Measurements from ENCODE around the gene ATXN1.
A peak's percentile ranks its signal among the peaks of the same experiment; 100 is the strongest.

The ATXN1 gene

DNA sequence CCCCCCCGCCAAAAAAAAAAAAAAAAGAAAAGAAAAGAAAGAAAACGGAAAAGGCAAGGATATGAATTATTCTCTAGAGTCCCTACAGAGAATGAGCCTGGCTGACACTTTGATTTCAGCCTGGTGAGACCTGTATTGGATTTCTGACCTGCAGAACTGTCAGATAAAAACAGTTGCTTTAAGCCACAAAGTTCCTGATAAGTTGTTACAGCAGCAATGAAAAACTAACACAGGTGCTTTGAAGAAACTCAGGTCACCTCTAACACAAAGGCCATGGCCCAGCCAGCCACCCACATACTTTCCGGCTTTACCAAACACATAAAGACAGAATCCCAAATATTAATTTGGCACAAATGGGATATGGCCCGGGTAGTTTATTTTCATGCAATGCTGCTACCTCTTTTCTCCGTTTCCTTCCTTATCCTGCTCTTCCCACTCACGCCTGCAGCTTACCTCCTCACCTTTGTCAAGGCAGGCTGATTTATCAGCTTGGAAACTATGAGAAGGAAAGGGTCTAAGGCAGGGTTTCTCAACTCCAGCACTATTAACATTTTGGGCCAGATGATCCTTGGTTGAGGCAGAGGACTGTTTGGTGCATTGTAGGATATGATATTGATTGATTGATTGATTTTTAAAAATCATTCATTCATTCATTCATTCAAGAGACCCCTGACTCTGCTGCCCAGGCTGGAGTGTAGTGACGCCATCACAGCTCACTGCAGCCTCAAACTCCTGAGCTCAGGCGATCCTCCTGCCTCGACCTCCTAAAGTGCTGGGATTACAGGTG, 88.1 kb downstream of the ATXN1 start:
- no peak for DNase-seq (ENCODE audit: low spot score)

DNA sequence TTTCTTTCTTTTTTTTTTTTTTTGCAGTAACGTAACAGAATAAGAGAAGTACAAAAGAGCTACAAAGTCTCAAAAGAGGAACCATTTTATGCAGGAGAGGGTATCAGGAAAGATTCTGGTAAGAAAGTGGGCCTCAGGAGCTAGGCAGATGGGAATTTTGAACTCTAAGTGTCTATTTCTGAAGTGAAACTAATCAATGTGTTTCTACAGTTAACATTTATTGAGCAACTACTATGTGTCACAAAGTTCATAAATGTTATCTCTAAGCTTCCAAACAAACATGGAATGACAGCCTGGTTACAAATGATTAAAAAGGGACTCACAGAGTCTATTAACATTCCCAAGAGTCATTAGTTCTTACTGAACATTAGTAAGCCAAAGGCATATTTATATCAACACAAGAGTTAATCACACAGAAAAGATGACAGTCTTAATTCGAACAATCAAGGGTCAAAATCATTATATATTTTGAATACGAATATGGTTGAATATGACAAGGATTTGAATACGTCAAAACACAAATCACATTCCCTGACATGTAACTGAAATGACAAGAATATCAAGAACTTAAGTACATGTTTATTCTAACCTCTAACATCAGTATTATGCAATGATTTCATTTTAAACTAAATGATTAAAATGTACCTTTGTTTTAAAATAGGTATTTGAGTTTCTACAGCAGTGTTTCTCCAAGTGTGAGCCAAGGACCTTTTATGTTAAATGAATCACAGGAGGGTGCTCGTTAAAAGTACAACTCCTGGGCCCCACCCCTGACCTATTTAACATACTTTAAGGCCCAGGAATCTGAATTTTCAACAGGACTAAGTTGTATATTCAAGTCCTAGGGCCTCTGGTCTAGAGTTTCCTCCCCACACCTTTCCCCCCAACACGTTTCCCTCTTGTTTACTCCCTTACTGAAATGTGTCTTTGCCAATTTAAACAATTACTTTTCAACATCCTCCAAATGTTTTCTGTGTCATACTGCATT, 89.7 kb downstream of the ATXN1 start:
- no peak for DNase-seq (ENCODE audit: low spot score)

DNA sequence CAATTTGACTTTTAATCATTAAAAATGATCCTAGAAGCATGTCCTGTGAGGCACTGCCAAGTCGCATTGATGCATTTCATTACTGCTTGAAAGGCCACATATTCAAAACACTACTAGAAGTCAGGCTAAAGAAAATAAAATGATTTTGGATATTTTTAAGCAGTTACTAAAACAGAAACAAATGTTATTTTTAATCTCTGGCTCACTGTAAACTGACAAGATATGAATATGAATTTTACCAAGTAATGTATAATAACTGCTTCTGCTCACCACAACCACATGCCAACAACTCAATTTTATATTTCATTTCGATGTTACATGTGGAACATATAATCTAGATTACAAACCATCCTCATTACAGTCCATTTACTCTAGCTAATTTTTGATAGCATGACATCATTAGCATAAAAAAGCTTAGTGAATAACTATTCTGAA, 90.6 kb downstream of the ATXN1 start:
- no peak for DNase-seq (ENCODE audit: low spot score)

DNA sequence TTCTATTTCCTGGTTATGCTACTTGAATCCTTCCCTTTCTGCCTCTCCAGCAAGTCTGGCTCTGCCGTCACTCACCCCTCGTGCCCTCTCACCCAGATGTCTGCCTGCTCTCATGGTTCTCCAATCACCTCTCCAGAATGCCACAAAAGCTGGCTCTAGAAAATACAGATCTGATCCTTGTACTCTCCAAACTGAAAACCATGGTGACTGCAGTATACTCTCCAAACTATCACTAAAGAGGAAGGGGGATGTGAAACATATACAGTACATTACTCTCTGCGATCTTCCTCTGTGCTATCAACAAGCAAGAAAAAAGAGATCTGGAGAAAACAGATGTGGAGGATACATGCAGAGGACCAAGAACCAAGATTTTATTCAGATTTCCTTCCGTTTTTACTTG, 91.1 kb downstream of the ATXN1 start:
- peak; percentile 35 for DNase-seq (ENCODE audit: low spot score)

DNA sequence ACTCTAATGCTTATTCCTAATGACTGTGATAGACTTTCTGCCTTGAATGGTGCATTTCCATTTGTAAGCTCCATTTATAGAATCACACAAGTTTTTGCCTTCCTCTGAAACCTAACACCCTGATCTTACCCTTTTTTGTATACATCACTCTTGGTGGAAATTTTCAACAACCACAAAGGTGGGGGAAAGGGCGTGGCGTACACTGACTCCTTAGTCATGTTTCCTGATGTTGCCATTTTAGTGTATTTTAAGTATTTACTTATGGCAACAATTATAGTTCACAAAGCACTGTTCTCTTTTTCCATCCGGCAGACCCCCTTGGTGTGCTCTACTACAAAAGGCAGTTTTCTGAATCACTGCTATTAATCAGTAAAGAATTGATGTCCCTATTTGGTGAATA, 92.0 kb downstream of the ATXN1 start:
- no peak for DNase-seq (ENCODE audit: low spot score)

DNA sequence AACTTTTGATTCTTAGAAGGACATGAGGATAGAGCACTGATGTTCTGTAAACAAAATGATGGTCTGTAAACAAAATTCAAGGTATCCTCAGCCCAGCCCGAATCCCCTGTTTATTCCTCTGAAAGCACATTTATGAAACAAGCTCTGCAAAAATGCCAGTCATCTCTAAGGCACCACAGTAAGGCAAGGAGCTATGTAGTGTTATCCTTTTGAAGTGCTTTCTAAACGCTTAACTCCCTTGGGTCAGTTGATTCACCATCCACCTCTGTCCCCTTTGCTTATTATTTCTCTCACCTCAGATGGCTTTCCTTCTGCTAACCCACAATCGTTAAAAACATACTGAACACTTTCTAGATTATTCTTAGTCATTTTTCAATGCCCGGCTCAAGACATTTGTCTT, 93.8 kb downstream of the ATXN1 start:
- DNase-seq (ENCODE audit: low spot score), result no peak

DNA sequence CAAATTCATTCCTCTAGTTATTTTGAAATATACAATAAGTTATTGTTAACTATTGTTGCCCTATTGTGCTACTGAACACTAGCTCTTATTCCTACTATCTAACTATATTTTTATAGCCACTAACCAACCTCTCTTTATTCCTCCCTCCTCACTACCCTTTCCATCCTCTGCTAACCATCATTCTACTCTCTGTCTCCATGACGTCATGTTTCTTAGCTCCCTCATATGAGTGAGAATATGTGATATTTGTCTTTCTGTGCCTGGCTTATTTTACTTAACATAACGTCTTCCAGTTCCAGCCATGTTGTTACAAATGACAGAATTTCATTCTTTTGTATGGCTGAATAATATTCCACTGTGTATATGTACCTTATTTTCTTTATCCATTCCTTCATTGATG, 95.3 kb downstream of the ATXN1 start:
- no peak for DNase-seq (ENCODE audit: low spot score)

DNA sequence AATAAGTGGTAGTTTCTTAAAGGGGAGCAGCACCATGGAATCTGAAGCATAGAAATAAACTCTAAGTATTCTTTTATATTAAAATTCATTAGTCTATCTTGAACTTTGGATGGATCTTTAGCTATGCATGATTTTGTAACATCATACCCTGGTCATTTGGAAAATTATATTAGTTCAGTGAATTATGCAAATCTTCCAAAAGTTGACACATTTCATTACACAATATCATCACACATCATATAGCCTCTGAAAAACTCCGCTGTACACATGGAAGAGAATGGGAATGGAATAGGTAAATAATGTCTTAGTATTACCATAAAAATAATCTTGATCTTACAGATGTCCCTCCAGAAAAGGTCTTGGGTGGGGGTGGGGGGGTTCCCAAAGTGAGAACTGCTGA, 96.1 kb downstream of the ATXN1 start:
- no peak for DNase-seq (ENCODE audit: low spot score)

DNA sequence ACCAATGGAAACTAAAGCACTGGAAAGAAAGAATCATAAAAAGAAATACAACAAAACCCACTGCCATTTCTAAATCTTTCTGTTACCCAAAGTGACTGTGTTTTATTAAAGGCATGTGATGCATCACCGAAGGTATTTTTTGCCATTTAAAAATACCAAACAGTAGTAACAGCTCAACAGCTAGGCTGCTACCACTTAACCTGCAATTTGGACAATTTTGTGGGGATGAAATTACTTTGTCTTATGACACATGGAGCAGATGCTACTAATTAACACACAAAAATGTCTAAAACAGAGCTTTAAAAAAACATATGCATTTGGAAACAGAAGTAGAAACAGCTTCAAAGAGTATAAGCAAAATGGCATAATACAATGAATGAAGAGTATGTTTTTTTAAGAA, 97.4 kb downstream of the ATXN1 start:
- no peak for DNase-seq (ENCODE audit: low spot score)

DNA sequence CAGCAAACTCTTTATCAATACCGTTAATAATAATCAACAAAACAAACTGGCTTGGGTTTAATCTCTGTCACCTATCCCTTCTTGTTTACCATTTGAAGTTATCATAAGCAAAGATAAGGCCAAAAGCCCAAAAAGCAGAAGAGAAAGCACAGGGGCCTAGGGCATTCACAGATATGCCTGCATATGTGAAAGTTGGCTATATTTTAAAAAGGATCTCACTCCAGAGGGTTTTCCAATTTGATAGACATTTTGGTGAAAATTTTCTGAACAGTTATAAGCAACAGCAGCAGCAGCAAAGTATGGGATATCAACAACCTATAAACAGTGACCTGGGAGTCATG, 101.1 kb downstream of the ATXN1 start:
- no peak for DNase-seq (ENCODE audit: low spot score)

DNA sequence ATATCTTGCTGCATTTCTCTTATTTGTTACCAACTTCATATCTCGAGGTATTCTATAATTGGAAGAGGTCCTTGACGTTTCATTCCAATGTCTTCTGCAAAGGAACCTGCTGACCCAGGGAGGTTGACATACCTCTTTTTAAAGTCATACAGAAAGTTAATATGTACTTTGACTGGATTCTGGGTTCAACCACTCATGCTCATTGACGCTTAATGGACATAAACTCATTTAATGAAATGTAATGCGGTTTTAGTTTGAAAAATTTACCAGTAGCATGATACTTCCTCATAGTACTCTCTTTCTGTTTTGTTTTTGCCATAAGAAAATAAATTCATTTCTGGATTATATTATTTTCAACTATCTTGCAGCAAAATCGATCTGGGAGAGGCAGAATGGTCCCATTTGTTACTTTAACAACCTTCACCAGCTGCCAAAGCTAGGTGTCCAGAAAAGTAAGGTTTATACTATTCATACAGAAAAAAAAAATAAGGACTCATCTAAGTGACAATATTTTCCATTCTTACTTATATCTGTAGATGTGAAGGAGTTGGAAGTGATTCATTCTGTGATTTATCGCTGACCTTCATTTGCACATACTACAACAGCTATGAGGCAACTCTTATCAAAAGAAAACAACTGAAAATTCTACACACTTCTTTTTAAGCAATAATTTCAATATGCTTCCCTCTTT, 101.6 kb downstream of the ATXN1 start:
- no peak for DNase-seq (ENCODE audit: low spot score)

DNA sequence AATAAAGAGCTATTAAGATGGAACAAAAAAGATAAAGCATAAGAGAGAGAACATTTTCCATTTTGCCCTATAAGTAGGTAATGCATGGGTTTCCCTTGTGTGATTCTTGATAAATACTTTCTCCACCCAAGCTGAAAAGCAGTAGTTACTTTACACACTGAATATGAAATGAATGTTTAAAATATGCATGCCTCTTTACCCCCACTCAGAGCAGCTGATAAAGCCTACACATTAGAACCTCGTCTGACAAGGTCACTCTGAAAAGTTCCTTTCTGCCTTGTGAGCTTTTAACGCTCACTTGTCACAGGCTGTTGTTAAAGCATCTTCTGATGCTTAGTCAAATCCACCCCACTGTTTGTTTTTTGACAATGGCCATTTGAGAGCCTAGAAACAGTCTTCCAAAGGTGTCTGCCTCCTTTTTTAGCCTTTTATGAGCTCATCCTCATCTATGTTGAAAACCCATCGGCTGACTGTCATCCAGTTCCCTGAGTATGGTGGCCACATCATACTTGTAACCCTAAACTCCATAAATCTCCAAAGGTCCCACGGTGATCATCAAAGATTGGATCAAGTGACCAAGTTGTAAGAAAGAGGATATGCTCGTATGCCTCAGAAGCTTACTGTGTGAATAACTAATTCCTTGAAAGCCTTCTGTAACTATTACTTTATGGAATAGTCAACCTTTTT, 102.8 kb downstream of the ATXN1 start:
- no peak for DNase-seq (ENCODE audit: low spot score)

DNA sequence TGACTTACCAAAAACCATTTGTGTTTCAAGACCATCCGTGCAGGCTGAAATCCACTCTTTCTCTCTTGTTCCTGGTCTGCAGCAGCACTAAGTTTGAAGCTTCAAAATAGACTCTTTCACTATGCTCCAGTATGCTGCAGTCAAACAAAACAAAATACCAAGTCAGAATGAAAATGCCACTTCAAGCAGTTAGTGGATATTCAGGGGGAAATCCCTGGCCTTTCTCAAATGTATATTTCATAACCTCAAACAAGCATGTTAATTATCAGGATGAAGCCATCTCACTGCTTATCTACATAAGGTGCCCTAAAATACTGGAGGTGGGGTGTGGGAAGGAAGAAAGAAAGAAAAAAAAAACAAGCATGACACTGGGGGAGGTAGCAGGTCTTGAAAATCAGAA, 103.5 kb downstream of the ATXN1 start:
- no peak for DNase-seq (ENCODE audit: low spot score)

DNA sequence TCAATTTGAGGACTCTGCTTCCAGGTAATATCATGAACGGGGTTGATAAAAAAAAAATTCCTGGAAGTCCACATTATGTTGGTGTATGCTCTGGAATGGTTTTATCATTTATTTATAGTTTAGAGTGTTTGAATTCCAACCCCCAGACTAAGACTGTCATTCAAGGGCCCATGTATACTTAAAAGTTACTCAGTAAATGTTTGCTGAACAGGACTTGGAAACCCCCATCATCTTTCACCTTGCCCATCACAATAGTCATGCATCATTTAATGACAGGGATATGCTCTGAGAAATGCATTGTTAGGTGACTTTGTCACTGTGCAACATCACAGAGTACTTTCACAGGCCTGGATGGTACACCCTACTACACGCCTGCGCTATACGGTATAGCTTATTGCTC, 104.8 kb downstream of the ATXN1 start:
- no peak for DNase-seq (ENCODE audit: low spot score)

DNA sequence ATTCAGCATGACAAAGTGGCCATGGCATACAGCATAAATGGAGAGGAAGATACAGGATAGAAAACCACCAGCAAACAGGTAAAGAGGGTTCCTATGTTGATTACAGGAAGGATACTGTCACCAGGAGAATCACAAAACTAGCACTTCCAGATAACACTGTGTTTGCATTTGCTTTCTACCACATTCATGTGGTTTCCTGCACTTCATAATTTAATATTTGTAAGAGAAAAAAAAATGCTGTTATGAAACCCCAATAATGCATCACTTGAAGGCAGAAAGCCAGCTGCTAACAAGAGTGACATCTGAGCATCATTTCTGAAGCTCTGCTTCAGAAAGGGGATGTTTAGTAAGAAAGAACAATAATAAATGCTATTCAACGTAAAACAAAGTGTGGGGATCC, 106.6 kb downstream of the ATXN1 start:
- DNase-seq (ENCODE audit: low spot score), result no peak

DNA sequence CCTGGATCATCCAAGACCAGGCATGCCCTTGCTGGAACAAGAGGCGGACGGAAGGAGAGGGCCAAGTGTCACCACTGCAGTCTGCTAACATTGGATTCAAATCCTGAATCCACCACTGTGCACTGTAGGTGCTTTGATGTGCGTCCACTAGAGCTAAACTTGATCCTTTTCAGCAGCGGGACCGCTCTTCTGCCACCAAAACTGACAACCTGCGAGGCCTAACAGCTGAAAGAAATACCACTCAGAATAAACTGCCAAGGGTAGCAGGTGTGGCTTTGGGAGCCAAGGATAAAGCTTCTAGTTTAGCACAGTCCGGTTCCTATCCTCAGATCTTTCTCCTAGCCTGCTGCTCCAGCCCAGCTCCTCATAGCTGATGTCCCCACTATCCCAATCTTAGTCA, 108.0 kb downstream of the ATXN1 start:
- DNase-seq (ENCODE audit: low spot score), result no peak

DNA sequence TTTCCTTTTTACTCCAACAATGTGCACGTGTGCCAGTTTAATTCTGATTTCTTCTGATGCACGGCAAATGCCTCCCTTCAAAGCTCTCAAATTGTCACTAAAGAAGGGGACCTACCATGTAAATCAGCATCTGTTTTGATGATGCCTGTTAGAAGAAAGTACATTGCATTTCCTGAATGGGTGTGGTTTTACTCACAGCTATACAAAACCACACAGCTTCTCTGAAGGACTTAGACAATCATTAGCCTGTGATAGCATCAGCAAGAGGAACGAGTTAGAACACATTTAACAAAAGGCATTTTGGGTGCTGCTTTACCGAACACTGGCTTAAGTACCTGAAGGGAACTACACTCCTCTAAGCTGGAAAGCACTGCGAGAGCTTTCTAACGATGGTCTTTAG, 109.4 kb downstream of the ATXN1 start:
- no peak for DNase-seq (ENCODE audit: low spot score)

DNA sequence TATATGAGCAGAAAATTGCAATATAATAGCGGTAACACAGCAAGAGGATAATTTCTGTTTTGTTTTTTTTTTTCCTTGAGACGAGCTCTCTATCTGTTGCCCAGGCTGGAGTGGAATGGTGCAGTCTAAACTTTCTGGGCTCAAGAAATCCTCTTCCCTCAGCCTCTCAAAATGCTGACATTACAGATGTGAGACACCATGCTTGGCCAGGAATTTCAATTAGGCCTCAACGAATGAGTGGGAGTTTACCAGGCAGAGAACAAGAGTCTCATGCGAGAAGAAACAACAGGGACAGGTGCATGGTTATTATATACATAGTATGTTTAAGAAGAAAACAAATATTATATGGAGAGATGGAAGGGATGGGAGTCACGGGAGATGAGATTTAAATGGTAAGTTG, 111.4 kb downstream of the ATXN1 start:
- no peak for DNase-seq (ENCODE audit: low spot score)

DNA sequence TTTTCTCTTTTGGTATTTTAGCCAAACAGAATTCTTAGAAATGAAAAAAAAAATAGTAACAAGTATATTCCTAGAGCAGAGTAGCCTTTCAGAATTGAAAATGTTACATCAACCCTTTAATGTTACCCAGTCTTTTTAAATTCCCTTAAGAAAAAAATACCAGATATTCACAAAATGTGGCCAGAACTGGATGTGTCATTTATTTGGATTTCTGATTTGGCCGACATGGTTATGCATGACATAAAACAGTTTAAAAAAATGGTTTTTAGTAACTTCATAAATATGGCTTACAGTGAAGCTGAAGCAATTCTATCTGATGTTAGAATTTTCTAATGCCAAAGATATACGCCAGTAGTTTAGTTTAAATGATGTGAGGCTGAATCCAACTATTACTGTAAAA, 112.0 kb downstream of the ATXN1 start:
- no peak for DNase-seq (ENCODE audit: low spot score)

DNA sequence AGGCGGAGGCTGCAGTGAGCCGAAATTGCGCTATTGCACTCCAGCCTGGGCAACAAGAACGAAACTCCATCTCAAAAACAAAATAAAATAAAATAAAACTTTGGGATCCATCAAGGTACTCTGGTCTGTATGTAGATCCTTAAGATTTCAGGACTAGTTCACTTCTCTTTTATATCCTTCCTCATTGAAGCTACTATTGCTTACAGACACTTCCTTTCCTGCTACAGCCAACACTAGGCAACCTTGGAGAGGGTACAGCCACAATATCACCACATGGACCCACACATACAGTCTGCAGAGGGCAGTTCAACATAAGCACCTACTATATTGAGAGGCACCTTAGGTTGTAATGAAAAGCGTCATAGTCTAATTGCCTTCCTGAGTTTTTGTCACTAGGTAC, 113.3 kb downstream of the ATXN1 start:
- no peak for DNase-seq (ENCODE audit: low spot score)

DNA sequence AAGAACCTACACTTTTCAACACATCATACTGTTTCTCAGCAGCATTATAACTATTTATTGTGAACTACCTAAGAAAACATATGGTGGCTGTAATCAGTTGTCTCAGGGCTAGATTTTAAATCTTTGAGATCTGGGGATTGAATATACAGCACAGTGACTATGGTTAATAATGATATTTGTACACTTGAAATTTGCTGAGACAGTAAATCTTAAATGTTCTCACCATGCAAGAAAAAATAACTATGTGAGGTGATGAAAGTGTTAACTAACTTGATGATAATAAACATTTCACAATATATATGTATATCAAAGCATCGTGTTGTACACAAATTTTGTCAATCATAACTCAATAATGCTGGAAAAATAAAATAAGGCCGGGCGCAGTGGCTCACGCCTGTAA, 113.8 kb downstream of the ATXN1 start:
- DNase-seq (ENCODE audit: low spot score), result no peak

Measured in Ammon's horn (tissue), 1 donor.